Measurements from ENCODE around the gene RGL2. TPM values are rescaled to one million over a fixed set of nuclear protein-coding genes. Genes with fewer than 3 reads are reported as not detected.

The RGL2 gene
- total and polyA plus RNA-seq, 10 of the 15 experiments (the other 5 are each of a cell fraction or from before 2014, with no cell fraction given): 0.84 to 21.2 (median 6.8) TPM

DNA sequence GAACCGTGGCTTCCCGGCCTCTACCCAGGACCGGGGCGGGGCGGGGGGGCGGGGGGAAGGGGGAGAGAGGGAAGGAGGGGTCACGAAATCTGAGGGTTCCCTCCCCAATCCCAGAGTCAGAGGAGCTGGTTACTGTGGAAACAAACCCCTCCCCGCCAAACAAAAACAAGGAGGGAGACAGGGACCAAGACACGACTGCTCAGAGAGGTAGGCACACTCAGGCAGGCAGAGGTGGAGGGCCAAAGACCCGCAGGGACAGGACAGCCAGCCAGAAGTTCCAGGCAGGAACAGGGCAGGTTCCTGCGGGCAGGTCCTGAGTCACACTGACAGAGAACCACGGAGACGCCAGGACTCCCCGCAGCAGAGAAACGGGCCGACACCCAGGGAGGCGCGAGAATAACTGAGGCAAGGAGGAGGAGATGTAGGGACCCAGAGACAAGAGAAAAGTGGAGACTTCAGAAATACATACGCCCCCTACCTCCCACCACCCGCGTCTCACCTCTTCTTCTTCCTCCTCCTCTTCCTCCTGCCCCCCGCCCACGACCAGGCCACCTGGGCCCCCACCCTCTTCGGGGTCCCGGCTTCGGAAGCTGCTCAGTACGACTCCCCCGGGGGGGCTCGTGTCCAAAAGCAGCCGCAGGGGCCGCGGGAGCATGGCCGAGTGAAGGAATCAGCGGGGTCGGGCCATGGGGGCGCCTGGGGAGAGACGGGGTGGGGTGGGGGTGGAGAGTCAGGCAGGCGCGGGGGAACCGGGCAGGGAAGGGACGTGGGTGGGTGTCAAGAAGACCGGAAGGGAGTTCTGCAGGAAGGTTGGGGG is 578 bp downstream of the RGL2 start (continued):
- TF ChIP-seq CEBPZ (IDR thresholded peaks at IDR 0.05; ENCODE audit: low read depth, low read length) (no peak), ZBTB11 (CRISPR knock-in tag; IDR thresholded peaks at IDR 0.05) (no peak), MLLT1 (IDR thresholded peaks at IDR 0.05) (0 out of 2 replicates have a peak, but pooled peaks have one; percentile 25)
